ENCODE results near the gene PVRIG. TPM values are rescaled to one million over a fixed set of nuclear protein-coding genes. Genes with fewer than 3 reads are reported as not detected.
A peak's percentile ranks its signal among the peaks of the same experiment; 100 is the strongest.
"Not testable (repeated sequence)": the region's sequence is repeated elsewhere in the genome, so short reads cannot be mapped to it uniquely, and the experiment has no call there.

Gene PVRIG
- total and polyA plus RNA-seq, 5 donors from 2014 or later = 46.3 to 126 (median 94.5) TPM

- not testable (repeated sequence) for H3K36me3 Mint-ChIP-seq; H3K36me3 ChIP-seq (ENCODE audit: control insufficient read depth, insufficient read depth, low read length); H3K4me1 Mint-ChIP-seq
Observed at GRCh38 chr7:100259984-100260383, 40.2 kb downstream of the PVRIG start.

GRCh38 chr7:100262896-100263295, 43.1 kb downstream of the PVRIG start:
- peaks cover 0 to 10% (median 3%) of the 10 kb centered on the region in 4 donors for H3K4me1 Mint-ChIP-seq
- not testable (repeated sequence) for H3K36me3 Mint-ChIP-seq; H3K27me3 Mint-ChIP-seq; H3K36me3 ChIP-seq (ENCODE audit: control insufficient read depth, insufficient read depth, low read length); H3K27me3 ChIP-seq (ENCODE audit: control insufficient read depth, insufficient read depth, low read length); DNase-seq; H3K9me3 ChIP-seq (ENCODE audit: control insufficient read depth in 2 of 2, low read length in 2 of 2); H3K4me1 ChIP-seq (ENCODE audit: control insufficient read depth, insufficient read depth, low read length, poor library complexity, severe bottlenecking); H3K27ac Mint-ChIP-seq; H3K9me3 Mint-ChIP-seq; H3K27ac ChIP-seq (ENCODE audit: insufficient read depth, low read length, poor library complexity, severe bottlenecking); H3K4me3 ChIP-seq (ENCODE audit: low read depth, low read length); ATAC-seq (ENCODE audit: low read depth in 2 of 2); H3K4me3 Mint-ChIP-seq

More at GRCh38 chr7:100259984-100260383, 40.2 kb downstream of the PVRIG start:
- not testable (repeated sequence) for ATAC-seq (ENCODE audit: low read depth in 2 of 2); H3K27me3 ChIP-seq (ENCODE audit: control insufficient read depth, insufficient read depth, low read length); H3K27ac Mint-ChIP-seq; H3K4me3 Mint-ChIP-seq; H3K4me3 ChIP-seq (ENCODE audit: low read depth, low read length); DNase-seq; H3K27ac ChIP-seq (ENCODE audit: insufficient read depth, low read length, poor library complexity, severe bottlenecking); H3K9me3 ChIP-seq (ENCODE audit: control insufficient read depth in 2 of 2, low read length in 2 of 2); H3K9me3 Mint-ChIP-seq; H3K4me1 ChIP-seq (ENCODE audit: control insufficient read depth, insufficient read depth, low read length, poor library complexity, severe bottlenecking); H3K27me3 Mint-ChIP-seq

GRCh38 chr7:100264223-100264622, 44.5 kb downstream of the PVRIG start:
- H3K27ac Mint-ChIP-seq; H3K36me3 Mint-ChIP-seq; H3K27me3 ChIP-seq (ENCODE audit: control insufficient read depth, insufficient read depth, low read length); H3K27ac ChIP-seq (ENCODE audit: insufficient read depth, low read length, poor library complexity, severe bottlenecking); ATAC-seq (ENCODE audit: low read depth in 2 of 2); H3K27me3 Mint-ChIP-seq; DNase-seq; H3K4me3 Mint-ChIP-seq; H3K9me3 ChIP-seq (ENCODE audit: control insufficient read depth in 2 of 2, low read length in 2 of 2); H3K4me1 ChIP-seq (ENCODE audit: control insufficient read depth, insufficient read depth, low read length, poor library complexity, severe bottlenecking); H3K4me3 ChIP-seq (ENCODE audit: low read depth, low read length); H3K9me3 Mint-ChIP-seq; H3K36me3 ChIP-seq (ENCODE audit: control insufficient read depth, insufficient read depth, low read length): not testable (repeated sequence)
- peaks cover 0 to 14% (median 9%) of the 10 kb centered on the region in 4 donors for H3K4me1 Mint-ChIP-seq

- H3K36me3 Mint-ChIP-seq; H3K27ac ChIP-seq (ENCODE audit: insufficient read depth, low read length, poor library complexity, severe bottlenecking); H3K9me3 Mint-ChIP-seq; H3K36me3 ChIP-seq (ENCODE audit: control insufficient read depth, insufficient read depth, low read length); H3K4me3 ChIP-seq (ENCODE audit: low read depth, low read length); DNase-seq; H3K27me3 ChIP-seq (ENCODE audit: control insufficient read depth, insufficient read depth, low read length); H3K4me1 ChIP-seq (ENCODE audit: control insufficient read depth, insufficient read depth, low read length, poor library complexity, severe bottlenecking); H3K27ac Mint-ChIP-seq; H3K27me3 Mint-ChIP-seq; H3K4me3 Mint-ChIP-seq; H3K9me3 ChIP-seq (ENCODE audit: control insufficient read depth in 2 of 2, low read length in 2 of 2); ATAC-seq (ENCODE audit: low read depth in 2 of 2): not testable (repeated sequence)
- peaks cover 0 to 17% (median 10%) of the 10 kb centered on the region in 4 donors for H3K4me1 Mint-ChIP-seq
Observed at GRCh38 chr7:100264669-100265165, 45.0 kb downstream of the PVRIG start.

- not testable (repeated sequence) for H3K36me3 ChIP-seq (ENCODE audit: control insufficient read depth, insufficient read depth, low read length); H3K4me3 ChIP-seq (ENCODE audit: low read depth, low read length); H3K27me3 Mint-ChIP-seq; H3K9me3 Mint-ChIP-seq; H3K27ac ChIP-seq (ENCODE audit: insufficient read depth, low read length, poor library complexity, severe bottlenecking); ATAC-seq (ENCODE audit: low read depth in 2 of 2); DNase-seq; H3K27ac Mint-ChIP-seq; H3K36me3 Mint-ChIP-seq; H3K4me1 ChIP-seq (ENCODE audit: control insufficient read depth, insufficient read depth, low read length, poor library complexity, severe bottlenecking); H3K27me3 ChIP-seq (ENCODE audit: control insufficient read depth, insufficient read depth, low read length); H3K9me3 ChIP-seq (ENCODE audit: control insufficient read depth in 2 of 2, low read length in 2 of 2)
- Mint-ChIP-seq H3K4me3 (peak overlapping the region in 1 of 4 donors; percentile 44), H3K4me1 (peaks cover 0 to 20% (median 13%) of the 10 kb centered on the region in 4 donors)
Observed at GRCh38 chr7:100265851-100266250, 46.1 kb downstream of the PVRIG start.

- no peaks in the 10 kb centered on the region for H3K36me3 ChIP-seq (ENCODE audit: control insufficient read depth, insufficient read depth, low read length)
- no peak for ATAC-seq (ENCODE audit: low read depth in 2 of 2)
- H3K27me3 Mint-ChIP-seq = no peaks in the 10 kb centered on the region
- no peak overlapping the region for H3K4me3 ChIP-seq (ENCODE audit: low read depth, low read length)
- no peaks in the 10 kb centered on the region for H3K36me3 Mint-ChIP-seq
- H3K9me3 ChIP-seq (ENCODE audit: control insufficient read depth in 2 of 2, low read length in 2 of 2) = no peaks in the 10 kb centered on the region
- no peaks in the 10 kb centered on the region for H3K9me3 Mint-ChIP-seq
- peaks cover 3% of the 10 kb centered on the region for H3K4me1 ChIP-seq (ENCODE audit: control insufficient read depth, insufficient read depth, low read length, poor library complexity, severe bottlenecking)
- H3K27me3 ChIP-seq (ENCODE audit: control insufficient read depth, insufficient read depth, low read length) = no peaks in the 10 kb centered on the region
- H3K4me1 Mint-ChIP-seq = peaks cover 0 to 23% (median 15%) of the 10 kb centered on the region in 4 donors
- no peak overlapping the region for H3K27ac Mint-ChIP-seq
- H3K27ac ChIP-seq (ENCODE audit: insufficient read depth, low read length, poor library complexity, severe bottlenecking) = no peak overlapping the region
- DNase-seq = no peak
- H3K4me3 Mint-ChIP-seq = peak overlapping the region in 1 of 4 donors; percentile 61
Observed at GRCh38 chr7:100266576-100267354, 47.0 kb downstream of the PVRIG start.

- Mint-ChIP-seq H3K9me3 (no peaks in the 10 kb centered on the region), H3K27ac (no peak overlapping the region), H3K4me3 (peak overlapping the region in 2 of 4 donors; percentile 61 to 69), H3K4me1 (peaks cover 0 to 25% (median 17%) of the 10 kb centered on the region in 4 donors), H3K36me3 (no peaks in the 10 kb centered on the region), H3K27me3 (no peaks in the 10 kb centered on the region)
- Histone ChIP-seq H3K4me1 (ENCODE audit: control insufficient read depth, insufficient read depth, low read length, poor library complexity, severe bottlenecking) (peaks cover 6% of the 10 kb centered on the region), H3K36me3 (ENCODE audit: control insufficient read depth, insufficient read depth, low read length) (no peaks in the 10 kb centered on the region), H3K4me3 (ENCODE audit: low read depth, low read length) (no peak overlapping the region), H3K27ac (ENCODE audit: insufficient read depth, low read length, poor library complexity, severe bottlenecking) (no peak overlapping the region), H3K27me3 (ENCODE audit: control insufficient read depth, insufficient read depth, low read length) (no peaks in the 10 kb centered on the region), H3K9me3 (ENCODE audit: control insufficient read depth in 2 of 2, low read length in 2 of 2) (no peaks in the 10 kb centered on the region)
- ATAC-seq (ENCODE audit: low read depth in 2 of 2) (no peak), DNase-seq (no peak)
Observed at GRCh38 chr7:100267648-100268047, 47.9 kb downstream of the PVRIG start.

- peak overlapping the region in 2 of 4 donors; percentile 41 to 89 for H3K4me3 Mint-ChIP-seq
- H3K27ac Mint-ChIP-seq = not testable (repeated sequence)
Observed at GRCh38 chr7:100268882-100269281, 49.1 kb downstream of the PVRIG start.

More at GRCh38 chr7:100268882-100269281, 49.1 kb downstream of the PVRIG start:
- H3K4me1 Mint-ChIP-seq = peaks cover 0 to 27% (median 17%) of the 10 kb centered on the region in 4 donors
- not testable (repeated sequence) for H3K36me3 ChIP-seq (ENCODE audit: control insufficient read depth, insufficient read depth, low read length); H3K4me1 ChIP-seq (ENCODE audit: control insufficient read depth, insufficient read depth, low read length, poor library complexity, severe bottlenecking); H3K9me3 ChIP-seq (ENCODE audit: control insufficient read depth in 2 of 2, low read length in 2 of 2); ATAC-seq (ENCODE audit: low read depth in 2 of 2); DNase-seq; H3K36me3 Mint-ChIP-seq; H3K4me3 ChIP-seq (ENCODE audit: low read depth, low read length); H3K27me3 ChIP-seq (ENCODE audit: control insufficient read depth, insufficient read depth, low read length); H3K27me3 Mint-ChIP-seq; H3K27ac ChIP-seq (ENCODE audit: insufficient read depth, low read length, poor library complexity, severe bottlenecking); H3K9me3 Mint-ChIP-seq
